Vagina (tissue), 2 donors: Measurements from ENCODE around the gene B3GNT3. TPM values are rescaled to one million over a fixed set of nuclear protein-coding genes. Genes with fewer than 3 reads are reported as not detected.
A peak's percentile ranks its signal among the peaks of the same experiment; 100 is the strongest.

ENCODE experiments used
- DNase-seq, 2 donors: peaks; one replicate each; pipeline ENCODE4 v3.0.0-alpha.2; 2017; ENCODE audit errors: extremely low spot score in 2 of 2
- H3K27ac ChIP-seq: fragments of 200-600 bp; sonication (generic); one replicate; pipeline ENCODE4 v1.5.1; 2019
- H3K27me3 ChIP-seq: fragments of 200-600 bp; sonication (generic); one replicate; pipeline ENCODE4 v1.5.1; 2019
- H3K36me3 ChIP-seq, 2 donors: fragments of 200-600 bp; sonication (generic); one replicate each; pipeline ENCODE4 v1.5.1; 2017 to 2019
- H3K4me1 ChIP-seq: fragments of 200-600 bp; sonication (generic); one replicate; pipeline ENCODE4 v1.5.1; 2019
- H3K4me3 ChIP-seq, 2 donors: fragments of 200-600 bp; sonication (generic); 1 replicate in 1 of 2; 2 replicates in 1 of 2; pipeline ENCODE4 v1.5.1; 2016 to 2019
- H3K9me3 ChIP-seq: fragments of 200-600 bp; sonication (generic); one replicate; pipeline ENCODE4 v1.5.1; 2019
- CTCF ChIP-seq, 3 experiments: fragments of 450-650 bp in 2 of 3; fragments of 200-600 bp in 1 of 3; sonication (generic) in 1 of 3; IDR thresholded peaks; one replicate each; pipeline ENCODE4 v1.5.1; 2017 to 2019; ENCODE audit warnings: antibody characterized with exemption in 3 of 3, mild to moderate bottlenecking in 2 of 3, moderate library complexity in 2 of 3
- POLR2A ChIP-seq, 2 donors: fragments of 450-650 bp; IDR thresholded peaks; one replicate each; pipeline ENCODE4 v1.6.1; 2017; ENCODE audit warnings: antibody characterized with exemption in 2 of 2, mild to moderate bottlenecking in 2 of 2, moderate library complexity in 2 of 2
- POLR2AphosphoS5 ChIP-seq, 2 donors: sonication (generic); formaldehyde crosslinking; IDR thresholded peaks; one replicate each; pipeline ENCODE4 v1.9.0; 2017; ENCODE audit warnings: antibody characterized with exemption in 2 of 2, mild to moderate bottlenecking in 2 of 2, low read depth in 1 of 2; ENCODE audit not compliant: insufficient read depth in 1 of 2
- intact Hi-C: fragments of 100-400 bp; cut with DNase I; formaldehyde crosslinking; loops from one replicate; pipeline ENCODE4 v1.15.1; 2023
- total RNA-seq: library from RNA; depleted of rRNA; stranded (reverse); fragments of >200 nt; gene quantifications from one replicate; pipeline ENCODE4 v1.2.3, GENCODE V29; 2016

The B3GNT3 gene
- total RNA-seq, 1 donor from 2014 or later = 1.5 TPM

DNA sequence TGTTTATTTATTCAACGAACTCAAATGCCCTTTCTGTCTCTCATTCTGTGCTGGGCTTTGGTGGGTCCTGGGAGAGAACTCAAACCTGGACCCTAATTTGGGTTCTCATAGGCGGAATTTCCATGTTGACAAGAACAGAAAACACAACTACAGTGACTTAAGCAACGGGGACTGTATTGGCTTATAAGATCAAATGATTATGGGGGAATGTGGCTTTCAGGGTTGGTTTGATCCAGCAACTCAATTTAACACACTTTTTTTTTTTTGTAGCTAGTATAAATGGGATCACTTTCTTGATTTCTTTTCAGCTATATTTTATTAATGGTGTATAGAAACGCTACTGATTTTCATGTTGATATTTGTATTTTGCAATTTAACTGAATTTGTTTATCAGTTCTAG is 33.8 kb upstream of the B3GNT3 start:
- H3K36me3 ChIP-seq = no peaks in the 10 kb centered on the region
- no peaks in the 10 kb centered on the region for H3K27me3 ChIP-seq
- H3K4me1 ChIP-seq = peaks cover 7% of the 10 kb centered on the region
- no peak for DNase-seq
- intact Hi-C loops = no loop called here
- no peak for TF ChIP-seq CTCF (IDR thresholded peaks at IDR 0.05)
- no peaks in the 10 kb centered on the region for H3K9me3 ChIP-seq
- H3K27ac ChIP-seq = no peak overlapping the region
- no peak overlapping the region for H3K4me3 ChIP-seq

GRCh38 chr19:17762505-17763229 is 32.3 kb upstream of the B3GNT3 start:
- peaks cover 7% of the 10 kb centered on the region for H3K4me1 ChIP-seq
- H3K36me3 ChIP-seq = no peaks in the 10 kb centered on the region
- no peak for TF ChIP-seq POLR2AphosphoS5 (IDR thresholded peaks at IDR 0.05; ENCODE audit: insufficient read depth in 1 of 2, low read depth in 1 of 2)

GRCh38 chr19:17764348-17764747 is 30.6 kb upstream of the B3GNT3 start:
- Histone ChIP-seq H3K27ac (no peak overlapping the region), H3K4me1 (peaks cover 7% of the 10 kb centered on the region), H3K4me3 (no peak overlapping the region), H3K9me3 (no peaks in the 10 kb centered on the region), H3K27me3 (no peaks in the 10 kb centered on the region), H3K36me3 (no peaks in the 10 kb centered on the region)
- no peak for DNase-seq
- intact Hi-C loops = no loop called here
- TF ChIP-seq CTCF (IDR thresholded peaks at IDR 0.05) = no peak
- TF ChIP-seq POLR2A (IDR thresholded peaks at IDR 0.05) = no peak
- no peak for TF ChIP-seq POLR2AphosphoS5 (IDR thresholded peaks at IDR 0.05; ENCODE audit: insufficient read depth in 1 of 2, low read depth in 1 of 2)

More at GRCh38 chr19:17762505-17763229, 32.3 kb upstream of the B3GNT3 start:
- Histone ChIP-seq H3K9me3 (no peaks in the 10 kb centered on the region), H3K27ac (no peak overlapping the region), H3K27me3 (no peaks in the 10 kb centered on the region), H3K4me3 (no peak overlapping the region)
- DNase-seq = no peak
- intact Hi-C loops = no loop called here

DNA sequence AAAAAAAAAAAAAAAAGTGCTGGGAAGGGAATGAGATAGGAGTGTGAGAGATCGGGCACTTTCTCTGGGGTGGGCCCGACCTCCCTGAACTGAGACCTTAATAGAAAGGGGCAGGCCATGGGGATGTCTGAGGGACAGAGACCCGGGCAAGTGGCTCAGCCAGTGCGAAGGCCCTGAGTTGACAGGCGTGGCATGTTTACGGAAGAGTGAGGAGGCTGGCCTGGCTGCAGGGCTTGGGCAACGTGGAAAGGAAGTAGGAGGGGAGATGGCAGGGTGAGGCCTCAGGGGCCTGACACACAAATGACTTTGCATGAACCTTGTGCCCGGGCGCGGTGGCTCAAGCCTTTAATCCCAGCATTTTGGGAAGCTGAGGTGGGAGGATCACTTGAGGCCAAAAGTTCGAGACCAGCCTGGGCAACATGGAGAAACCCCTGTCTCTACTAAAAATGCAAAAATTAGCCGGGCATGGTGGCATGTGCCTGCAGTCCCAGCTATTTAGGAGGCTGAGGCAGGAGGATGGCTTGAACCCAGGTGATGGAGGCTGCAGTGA is 29.8 kb upstream of the B3GNT3 start:
- Histone ChIP-seq H3K4me1 (peaks cover 7% of the 10 kb centered on the region), H3K27me3 (no peaks in the 10 kb centered on the region), H3K27ac (no peak overlapping the region), H3K4me3 (no peak overlapping the region), H3K9me3 (no peaks in the 10 kb centered on the region), H3K36me3 (no peaks in the 10 kb centered on the region)
- intact Hi-C loops = no loop called here
- TF ChIP-seq CTCF (IDR thresholded peaks at IDR 0.05) (no peak), POLR2AphosphoS5 (IDR thresholded peaks at IDR 0.05; ENCODE audit: insufficient read depth in 1 of 2, low read depth in 1 of 2) (no peak), POLR2A (IDR thresholded peaks at IDR 0.05) (no peak)
- no peak for DNase-seq

DNA sequence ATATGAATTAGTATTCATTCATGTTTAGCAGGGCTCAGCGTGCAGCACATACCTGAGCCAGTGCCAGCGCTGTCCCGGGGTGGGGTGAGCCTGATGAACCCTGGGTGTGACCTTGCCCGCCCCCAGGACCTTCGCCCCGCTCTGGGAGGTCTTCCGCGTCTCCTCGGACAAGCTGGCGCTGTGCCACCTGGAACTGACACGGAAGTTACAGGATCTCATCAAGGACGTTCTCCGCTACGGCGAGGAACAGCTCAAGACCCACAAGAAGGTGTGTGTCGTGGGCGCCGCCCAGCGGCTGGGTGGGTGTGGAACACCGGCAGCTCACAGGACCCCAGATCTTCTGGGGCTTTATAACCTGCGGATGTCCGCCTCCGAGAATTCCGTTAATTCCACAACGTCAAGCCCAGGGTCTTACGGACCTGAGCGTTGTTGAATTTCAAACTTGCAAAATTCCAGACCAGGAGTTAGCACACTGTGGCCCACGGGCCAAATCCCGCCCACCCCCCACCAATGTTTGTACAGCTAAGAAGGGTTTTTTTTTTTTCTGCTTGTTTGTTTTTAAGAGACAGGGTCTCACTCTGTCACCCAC is 28.3 kb upstream of the B3GNT3 start:
- peak; percentile 7 to 42 (median 39) for TF ChIP-seq CTCF (IDR thresholded peaks at IDR 0.05)
- TF ChIP-seq POLR2AphosphoS5 (IDR thresholded peaks at IDR 0.05; ENCODE audit: insufficient read depth in 1 of 2, low read depth in 1 of 2) = no peak
- Histone ChIP-seq H3K27me3 (no peaks in the 10 kb centered on the region), H3K4me1 (peaks cover 7% of the 10 kb centered on the region), H3K36me3 (no peaks in the 10 kb centered on the region), H3K4me3 (no peak overlapping the region), H3K9me3 (no peaks in the 10 kb centered on the region), H3K27ac (no peak overlapping the region)
- no peak for DNase-seq
- intact Hi-C loops = no loop called here
